Activated CD8-positive, alpha-beta memory T cell treated with anti-CD3 and anti-CD28 coated beads for 36 hours (primary cell): ENCODE measurements around the gene SMG6. TPM values are rescaled to one million over a fixed set of nuclear protein-coding genes. Genes with fewer than 3 reads are reported as not detected.

Experiments used
- CTCF ChIA-PET: fragments of 350-600 bp; sonication (Branson Sonifier 250); formaldehyde crosslinking; loops from one replicate; lab custom pipeline; 2021; ENCODE audit warnings: antibody characterized with exemption; lab: Charles Lee
- POLR2A ChIA-PET: fragments of 350-600 bp; sonication (Branson Sonifier 250); formaldehyde crosslinking; loops from one replicate; lab custom pipeline; 2021; ENCODE audit warnings: antibody characterized with exemption; lab: Charles Lee
- total RNA-seq, 2 experiments: library from RNA; stranded (reverse); gene quantifications; one replicate each; pipeline ENCODE4 v1.2.3, GENCODE V29; 2021

The SMG6 gene
- total RNA-seq, 2 experiments from 2014 or later = 55.0 to 60.8 TPM

- CTCF ChIA-PET = no interaction called here
- POLR2A ChIA-PET = no interaction called here
Measured at GRCh38 chr17:2227025-2227699, 76.4 kb downstream of the SMG6 start.

- ChIA-PET POLR2A (interaction anchor here (0.7 to 1.3 kb wide), 3 partner anchors 36 to 168 kb away, joined by 3 to 5 read pairs (median 4); no protein-coding TSS in a partner anchor), CTCF (interaction anchor here (1.0 to 1.6 kb wide), 5 partner anchors 21 to 165 kb away, joined by 3 to 4 read pairs (median 4); no protein-coding TSS in a partner anchor)
Measured at GRCh38 chr17:2223617-2223927, 80.0 kb downstream of the SMG6 start.

- ChIA-PET POLR2A (interaction anchor here (0.7 to 1.3 kb wide), 3 partner anchors 37 to 168 kb away, joined by 3 to 5 read pairs (median 4); no protein-coding TSS in a partner anchor), CTCF (interaction anchor here (0.6 to 1.6 kb wide), 7 partner anchors 22 to 168 kb away, joined by 3 to 4 read pairs (median 3); partner anchors contain the start of gene HIC1)
Measured at GRCh38 chr17:2222901-2223616, 80.5 kb downstream of the SMG6 start.

- POLR2A ChIA-PET = no interaction called here
Measured at GRCh38 chr17:2222301-2222700, 81.3 kb downstream of the SMG6 start.

GRCh38 chr17:2218426-2218825, 85.2 kb downstream of the SMG6 start:
- CTCF ChIA-PET = interaction anchor here (0.7 to 1.1 kb wide), 2 partner anchors 148 to 160 kb away, joined by 3 to 4 read pairs; no protein-coding TSS in a partner anchor
- POLR2A ChIA-PET = no interaction called here

More at GRCh38 chr17:2222301-2222700, 81.3 kb downstream of the SMG6 start:
- CTCF ChIA-PET = interaction anchor here (0.6 to 1.6 kb wide), 5 partner anchors 23 to 168 kb away, joined by 3 to 4 read pairs (median 3); partner anchors contain the start of gene HIC1

- POLR2A ChIA-PET = no interaction called here
- CTCF ChIA-PET = interaction anchor here (0.6 kb wide), 1 partner anchor 70 kb away, joined by 3 read pairs; no protein-coding TSS in a partner anchor
Measured at GRCh38 chr17:2215616-2216364, 87.8 kb downstream of the SMG6 start.

GRCh38 chr17:2214929-2215615, 88.5 kb downstream of the SMG6 start:
- POLR2A ChIA-PET = interaction anchor here (0.7 kb wide), 2 partner anchors 43 to 125 kb away, joined by 4 to 8 read pairs; no protein-coding TSS in a partner anchor
- CTCF ChIA-PET = interaction anchor here (0.6 to 1.7 kb wide), 3 partner anchors 29 to 160 kb away, joined by 3 to 8 read pairs (median 4); partner anchors contain the start of gene HIC1

- CTCF ChIA-PET = interaction anchor here (1.0 to 1.7 kb wide), 2 partner anchors 30 to 159 kb away, joined by 4 to 8 read pairs; partner anchors contain the start of gene HIC1
- POLR2A ChIA-PET = interaction anchor here (0.7 kb wide), 2 partner anchors 44 to 124 kb away, joined by 4 to 8 read pairs; no protein-coding TSS in a partner anchor
Measured at GRCh38 chr17:2214047-2214928, 89.3 kb downstream of the SMG6 start.

- ChIA-PET CTCF (interaction anchor here (1.7 kb wide), 1 partner anchor 158 kb away, joined by 8 read pairs; the partner anchor contains the start of gene HIC1), POLR2A (no interaction called here)
Measured at GRCh38 chr17:2213291-2213960, 90.2 kb downstream of the SMG6 start.

GRCh38 chr17:2212400-2212981, 91.1 kb downstream of the SMG6 start:
- ChIA-PET POLR2A (no interaction called here), CTCF (no interaction called here)

GRCh38 chr17:2211661-2212399, 91.8 kb downstream of the SMG6 start:
- ChIA-PET POLR2A (no interaction called here), CTCF (no interaction called here)

GRCh38 chr17:2210726-2211125, 92.9 kb downstream of the SMG6 start:
- ChIA-PET POLR2A (no interaction called here), CTCF (interaction anchor here (0.6 to 1.1 kb wide), 2 partner anchors 156 to 507 kb away, joined by 3 to 4 read pairs; partner anchors contain the start of gene HIC1)

- ChIA-PET CTCF (no interaction called here), POLR2A (no interaction called here)
Measured at GRCh38 chr17:2207815-2208515, 95.6 kb downstream of the SMG6 start.

GRCh38 chr17:2204393-2204792, 99.2 kb downstream of the SMG6 start:
- ChIA-PET POLR2A (no interaction called here), CTCF (no interaction called here)

- POLR2A ChIA-PET = no interaction called here
Measured at GRCh38 chr17:2203818-2204217, 99.8 kb downstream of the SMG6 start.

More at GRCh38 chr17:2203818-2204217, 99.8 kb downstream of the SMG6 start:
- CTCF ChIA-PET = interaction anchor here (0.6 kb wide), 1 partner anchor 89 kb away, joined by 3 read pairs; no protein-coding TSS in a partner anchor
